Kasumi-1 (cell line): ENCODE results near the gene WWOX.
"Not testable (repeated sequence)": the region's sequence is repeated elsewhere in the genome, so short reads cannot be mapped to it uniquely, and the experiment has no call there.

Source experiments
- DNase-seq, 2 experiments: peaks; one replicate each; lab custom pipeline; 2025; lab: John Stamatoyannopoulos, UW

Gene WWOX

DNA sequence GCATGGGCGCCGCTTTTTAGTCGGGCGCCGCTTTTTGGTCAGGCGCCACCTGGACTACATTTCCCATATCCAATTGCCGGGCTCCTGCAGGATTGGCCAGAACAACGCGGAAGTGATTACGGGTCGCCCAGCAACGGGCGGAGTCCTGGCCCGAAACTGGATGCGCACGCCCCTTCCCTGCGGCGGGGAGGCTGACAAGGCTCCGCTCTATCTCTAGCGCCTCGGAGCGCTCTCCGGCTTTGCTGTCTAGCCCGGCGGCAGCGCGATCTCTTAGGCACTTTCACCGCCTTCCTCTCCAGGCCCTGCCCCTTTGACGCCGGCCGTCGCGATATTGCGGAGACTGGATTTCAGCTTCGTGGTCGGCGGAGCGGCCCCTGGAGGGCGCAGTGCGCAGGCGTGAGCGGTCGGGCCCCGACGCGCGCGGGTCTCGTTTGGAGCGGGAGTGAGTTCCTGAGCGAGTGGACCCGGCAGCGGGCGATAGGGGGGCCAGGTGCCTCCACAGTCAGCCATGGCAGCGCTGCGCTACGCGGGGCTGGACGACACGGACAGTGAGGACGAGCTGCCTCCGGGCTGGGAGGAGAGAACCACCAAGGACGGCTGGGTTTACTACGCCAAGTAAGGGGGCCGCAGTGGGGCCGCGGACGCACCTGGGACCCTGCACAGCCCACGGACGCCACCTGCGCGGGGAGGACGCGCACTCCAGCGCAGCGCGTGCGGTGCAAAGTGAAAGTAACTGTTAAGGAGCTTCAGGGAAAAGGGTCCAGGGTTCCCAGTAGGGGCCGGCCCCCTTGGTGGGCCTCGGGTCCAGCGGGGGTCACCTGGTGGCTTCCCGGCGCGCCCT lies at the start of gene WWOX:
TSS of gene WWOX (plus strand) at position 384 of the 841 bp plus-strand sequence.
- DNase-seq: peak; percentile 98

DNA sequence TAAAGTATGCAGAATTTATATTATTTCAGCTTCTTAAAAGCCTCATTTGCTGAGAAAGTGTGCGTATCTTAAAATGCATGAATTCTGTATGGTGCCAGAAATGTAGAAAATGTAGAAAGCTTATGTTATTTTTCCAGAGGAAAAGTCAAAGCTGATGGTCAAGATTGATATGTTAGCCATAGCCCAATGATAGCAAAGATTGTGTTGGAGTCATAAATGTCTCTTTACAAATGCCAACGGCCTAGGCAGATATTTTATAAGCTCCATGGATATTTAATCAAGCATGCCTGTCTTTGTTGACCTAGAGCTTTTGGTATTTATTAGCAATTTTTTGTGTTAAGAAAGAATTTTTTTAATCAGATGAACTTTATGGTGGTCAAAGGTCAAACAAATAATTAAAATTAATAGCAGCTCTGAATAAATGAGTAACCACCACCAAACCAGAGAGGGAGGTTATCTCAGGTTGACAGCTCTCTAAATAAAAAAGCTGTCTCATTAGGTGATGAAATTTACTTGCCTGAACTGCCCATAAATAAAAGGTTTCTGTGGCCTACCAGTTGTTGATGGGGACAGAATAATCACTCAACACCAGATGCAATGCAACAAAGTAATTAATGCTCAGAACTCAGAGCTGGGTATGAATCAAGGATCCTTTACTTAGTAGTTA lies 48.6 kb upstream of the WWOX start:
- DNase-seq: no peak

DNA sequence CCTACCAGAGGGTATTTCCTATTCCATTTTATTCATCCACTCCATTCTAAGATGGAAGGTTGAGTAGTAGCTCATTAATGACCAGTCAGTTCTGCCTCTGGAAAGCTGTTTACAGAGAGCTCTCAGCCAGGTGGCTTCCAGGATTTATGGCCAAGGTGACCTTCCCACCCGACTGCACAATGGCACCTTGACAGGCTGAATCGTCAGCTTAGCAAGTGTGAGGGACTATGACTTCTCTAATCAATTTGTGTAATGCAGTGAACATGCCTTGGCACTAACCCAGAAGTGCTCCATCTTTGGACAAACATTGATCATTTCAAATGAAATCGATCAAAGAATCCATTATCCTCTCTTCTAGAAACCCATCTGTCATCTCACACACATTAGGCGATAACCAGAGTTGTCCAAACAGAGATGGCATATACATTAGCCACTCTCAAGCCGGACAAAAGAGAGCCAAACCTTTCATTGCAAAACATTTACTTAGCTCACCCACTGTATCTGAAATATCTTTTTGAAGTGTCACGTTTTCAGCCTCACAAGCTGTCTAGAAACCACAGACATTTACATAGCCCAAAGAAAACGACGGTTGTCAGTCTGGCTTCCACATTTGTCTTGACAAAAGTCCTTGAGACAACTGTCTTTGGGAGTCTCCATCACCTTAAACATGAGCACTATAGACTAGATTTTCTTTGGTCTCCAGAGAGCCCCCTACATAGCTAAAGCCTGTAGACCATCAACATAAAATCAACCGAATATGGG lies 41.5 kb upstream of the WWOX start:
- DNase-seq: no peak

DNA sequence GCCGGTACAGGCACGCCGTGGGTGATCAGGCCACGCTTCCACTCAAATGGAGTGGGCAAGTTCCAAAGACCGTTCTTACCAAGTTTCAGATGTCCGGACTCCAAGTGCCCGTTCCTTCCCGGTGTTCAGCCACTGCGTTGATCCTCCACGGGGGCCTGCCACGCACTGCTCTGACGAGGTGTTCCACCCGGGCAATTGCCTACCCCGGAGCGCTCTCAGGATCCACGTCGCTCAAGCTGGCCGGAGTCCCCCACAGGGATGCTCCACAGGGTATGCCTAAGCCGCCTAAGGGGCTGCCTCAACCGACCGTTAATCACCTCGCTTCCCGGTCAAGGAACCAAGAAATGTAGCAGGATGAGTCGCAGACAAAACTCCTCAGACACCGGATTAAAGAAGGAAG lies 39.6 kb upstream of the WWOX start:
- DNase-seq: not testable (repeated sequence)

DNA sequence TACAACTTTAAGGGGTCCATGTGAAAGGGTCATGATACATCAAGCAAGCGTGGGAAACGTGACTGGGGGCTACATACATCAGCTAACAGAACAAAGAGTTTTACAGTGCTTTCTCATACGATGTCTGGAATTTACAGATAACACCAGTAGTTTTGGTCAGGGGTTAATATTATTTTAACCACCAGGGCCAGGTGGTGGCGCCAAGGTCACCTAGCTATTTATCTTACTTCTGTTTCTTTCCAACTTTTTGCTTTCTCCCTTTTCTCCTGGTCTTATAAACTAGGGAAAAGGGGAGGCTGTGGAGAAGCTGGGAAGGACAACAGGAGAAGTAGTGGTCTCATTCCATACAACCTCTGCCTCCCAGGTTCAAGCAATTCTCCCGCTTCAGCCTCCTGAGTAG lies 39.2 kb upstream of the WWOX start:
- no peak for DNase-seq

DNA sequence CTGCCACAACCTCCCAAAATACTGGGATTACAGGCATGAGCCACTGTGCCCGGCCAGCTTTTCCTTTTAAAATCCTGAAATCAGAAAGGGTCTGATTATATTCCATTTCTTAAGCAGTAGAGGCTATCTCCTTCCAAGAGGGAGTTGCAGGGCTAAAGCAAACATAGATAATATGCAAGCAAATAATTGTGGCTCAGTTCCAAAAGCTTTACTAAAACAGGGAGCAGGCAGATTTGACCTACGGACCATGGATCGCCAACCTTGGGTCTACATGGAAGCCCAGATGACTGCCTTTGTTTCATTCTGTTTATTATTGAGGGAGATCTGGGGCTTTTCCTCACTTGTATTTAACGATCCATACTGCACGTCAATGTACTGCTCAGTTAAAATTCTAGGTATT lies 38.6 kb upstream of the WWOX start:
- no peak for DNase-seq

DNA sequence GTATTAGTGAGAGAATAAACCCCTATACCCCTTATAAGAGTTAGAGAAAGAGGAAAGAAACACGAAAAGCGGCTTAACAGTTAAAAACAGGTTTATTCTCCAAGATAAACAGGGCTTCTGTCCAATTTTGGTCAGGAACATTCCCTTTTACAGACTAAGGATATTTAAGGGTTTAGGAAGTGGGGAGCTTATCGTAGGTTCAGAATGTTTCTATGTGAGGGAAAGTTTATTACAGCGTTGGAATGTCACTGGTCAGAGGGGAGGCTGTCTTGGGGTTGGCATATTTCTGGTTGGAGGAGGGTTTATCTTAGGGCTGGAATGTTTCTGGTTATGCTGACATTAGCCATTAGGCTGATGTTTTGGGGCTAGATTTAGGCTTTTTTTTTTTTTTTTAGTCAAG lies 34.1 kb upstream of the WWOX start:
- no peak for DNase-seq

DNA sequence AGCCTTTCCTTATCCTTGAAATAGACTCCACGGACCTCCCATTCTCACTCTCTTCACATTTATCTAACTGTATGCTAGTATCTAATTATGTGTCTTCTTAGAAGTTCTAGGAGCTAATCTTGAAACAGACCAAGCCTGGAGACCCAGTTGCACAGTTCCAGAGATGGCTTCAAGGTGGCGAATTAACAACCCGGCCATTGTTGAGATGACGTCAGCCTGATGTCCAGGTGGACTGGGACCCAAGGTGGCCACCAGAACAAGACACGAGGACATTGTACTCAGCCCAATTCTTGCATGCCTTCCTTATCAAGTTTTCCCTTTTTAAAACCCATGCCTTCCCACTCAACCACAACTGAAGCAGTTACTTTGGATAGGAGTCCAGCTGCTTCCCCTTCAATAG lies 29.5 kb upstream of the WWOX start:
- DNase-seq: no peak

DNA sequence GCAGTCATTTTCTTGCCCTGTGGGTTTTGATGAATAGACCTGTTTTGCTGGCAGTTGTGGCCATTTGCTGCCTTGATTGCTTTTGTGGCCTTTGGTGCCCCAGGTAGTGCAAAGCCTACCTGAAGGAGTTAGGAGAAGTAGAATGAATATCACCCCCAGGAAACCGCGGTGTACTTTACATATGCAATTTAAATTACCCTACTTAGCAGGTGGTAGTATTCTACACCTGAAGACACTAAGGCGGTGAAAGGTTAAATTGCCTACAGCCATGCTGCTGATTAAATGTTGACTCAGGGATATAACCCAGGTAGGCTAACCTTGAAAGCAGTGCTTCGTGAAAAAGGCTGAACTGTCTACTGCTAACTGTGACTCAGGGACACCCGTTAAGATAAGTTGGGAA lies 27.2 kb upstream of the WWOX start:
- DNase-seq: no peak

DNA sequence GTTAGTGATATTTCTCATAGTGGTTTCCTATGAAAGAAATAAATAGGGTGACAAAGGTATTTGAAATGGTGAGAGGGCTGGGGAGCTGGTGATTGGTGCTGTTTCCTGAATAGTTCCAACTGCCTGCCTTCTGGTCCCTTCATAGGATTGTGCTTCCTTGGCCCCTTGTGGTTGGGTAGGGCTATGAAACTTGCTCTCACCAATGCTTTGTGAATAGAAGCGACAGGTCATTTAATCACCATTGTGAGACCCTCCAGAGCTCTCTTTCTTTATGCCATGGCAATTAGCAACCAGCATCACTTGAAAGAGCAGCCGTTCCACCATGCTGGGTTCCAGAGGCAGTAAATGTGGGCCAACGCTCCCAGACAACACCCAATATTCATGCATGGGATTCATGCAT lies 23.7 kb upstream of the WWOX start:
- DNase-seq: no peak

DNA sequence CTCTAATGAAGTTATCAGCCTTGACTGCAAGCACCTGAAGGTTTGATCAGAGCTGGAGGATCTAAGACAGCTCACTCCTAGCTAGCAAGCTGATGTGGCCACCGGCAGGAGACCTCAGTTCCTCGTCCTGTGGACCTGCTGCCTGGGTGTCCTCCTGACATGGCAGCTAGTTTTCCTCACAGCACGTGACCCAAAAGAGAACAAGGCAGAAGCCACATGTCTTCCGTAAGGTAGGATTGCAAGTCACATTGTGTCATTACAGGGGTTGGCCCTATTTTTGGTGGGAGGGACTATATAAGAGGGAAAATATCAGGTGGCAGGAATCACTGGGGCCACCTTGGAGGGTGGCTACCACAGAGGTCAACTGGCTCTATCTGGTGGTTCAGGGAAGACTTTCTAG lies 18.1 kb upstream of the WWOX start:
- no peak for DNase-seq

DNA sequence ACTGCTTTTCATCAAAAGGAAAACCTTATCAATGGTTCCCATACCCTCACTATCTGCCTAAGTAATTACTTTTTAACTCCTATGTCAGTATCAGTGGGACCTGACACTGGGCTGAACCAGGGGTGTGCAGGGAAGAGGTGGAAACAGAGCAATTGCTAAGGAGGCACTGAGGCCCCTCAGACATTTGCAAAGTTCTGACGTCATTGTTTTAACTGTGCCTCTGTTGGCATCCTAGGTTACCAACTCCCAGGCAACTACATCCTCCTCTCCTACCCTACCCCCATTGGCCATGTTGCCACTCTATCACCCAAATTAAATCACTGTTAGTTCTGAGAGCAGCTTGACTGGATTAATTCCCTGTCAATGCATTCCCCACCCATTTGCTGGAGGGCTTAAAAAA lies 8.0 kb upstream of the WWOX start:
- no peak for DNase-seq

DNA sequence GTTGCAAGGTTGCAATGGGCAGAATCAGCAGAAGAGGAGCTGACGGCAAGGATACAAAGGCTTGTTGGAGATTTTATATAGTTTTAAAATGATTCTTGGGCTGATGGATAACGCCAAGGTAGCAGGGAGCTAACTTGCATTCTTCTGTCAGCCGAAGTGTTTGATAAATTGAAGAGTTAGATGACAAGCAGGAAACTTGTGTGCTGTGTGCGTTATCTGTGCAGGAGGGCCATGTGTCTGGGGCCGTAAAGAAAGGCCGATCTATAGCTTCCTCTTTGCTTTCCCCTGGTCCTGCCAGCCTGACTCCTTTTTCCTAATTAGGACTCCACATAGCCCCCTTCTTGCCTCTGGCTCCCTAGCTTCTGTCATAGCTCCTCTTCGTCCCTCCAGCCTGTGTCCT lies 6.7 kb upstream of the WWOX start:
- no peak for DNase-seq

DNA sequence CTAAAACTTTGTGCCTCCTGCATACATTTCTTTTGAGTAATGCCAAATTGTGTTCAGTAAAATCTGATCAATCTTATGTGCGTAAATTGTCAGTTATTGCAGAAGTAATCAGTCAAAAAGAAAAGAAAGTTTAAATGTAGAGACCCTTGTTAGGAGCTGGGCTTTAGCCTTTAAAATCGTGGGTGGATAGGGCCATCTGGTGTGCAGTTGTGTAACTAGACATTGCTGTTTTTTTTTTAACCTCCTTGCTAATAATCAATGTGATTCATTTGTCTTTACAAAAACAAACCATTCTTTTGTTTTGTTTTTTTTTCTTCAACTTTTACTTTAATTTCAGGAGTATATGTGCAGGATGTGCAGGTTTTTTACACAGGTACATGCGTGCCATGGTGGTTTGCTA lies 5.3 kb upstream of the WWOX start:
- peak; percentile 26 to 30 for DNase-seq

DNA sequence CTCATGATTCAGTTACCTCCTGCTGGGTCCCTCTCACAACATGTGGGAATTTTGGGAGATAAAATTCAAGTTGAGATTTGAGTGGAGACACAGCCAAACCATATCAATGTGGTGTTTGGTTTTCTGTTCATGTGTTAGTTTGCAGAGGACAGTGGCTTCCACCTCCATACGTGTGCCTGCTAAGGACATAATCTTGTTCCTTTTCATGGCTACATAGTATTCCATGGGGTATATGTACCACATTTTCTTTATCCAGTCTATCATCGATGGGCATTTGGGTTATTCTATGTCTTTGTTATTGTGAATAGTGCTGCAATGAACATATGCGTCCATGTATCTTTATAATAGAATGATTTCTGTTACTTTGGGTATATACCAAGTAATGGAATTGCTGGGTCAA lies 4.5 kb upstream of the WWOX start:
- no peak for DNase-seq

DNA sequence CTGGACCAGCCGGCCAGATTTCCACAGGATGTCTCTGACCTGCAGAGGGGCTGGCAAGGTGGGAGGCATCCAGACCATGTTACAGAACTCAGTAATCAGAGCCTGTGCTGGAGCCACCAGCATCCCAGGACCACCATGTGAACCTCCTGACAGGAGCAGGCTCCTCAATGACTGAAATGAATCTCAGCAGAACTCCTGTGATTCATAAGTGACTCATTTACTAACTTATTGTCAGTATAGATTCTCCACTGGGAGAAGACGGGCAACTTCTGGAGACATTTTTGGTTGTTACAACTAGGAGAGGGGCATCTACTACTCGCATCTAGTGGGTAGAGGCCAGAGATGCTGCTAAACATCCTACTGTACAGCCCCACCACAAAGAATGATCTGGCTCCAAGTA lies 3.1 kb upstream of the WWOX start:
- DNase-seq: no peak

DNA sequence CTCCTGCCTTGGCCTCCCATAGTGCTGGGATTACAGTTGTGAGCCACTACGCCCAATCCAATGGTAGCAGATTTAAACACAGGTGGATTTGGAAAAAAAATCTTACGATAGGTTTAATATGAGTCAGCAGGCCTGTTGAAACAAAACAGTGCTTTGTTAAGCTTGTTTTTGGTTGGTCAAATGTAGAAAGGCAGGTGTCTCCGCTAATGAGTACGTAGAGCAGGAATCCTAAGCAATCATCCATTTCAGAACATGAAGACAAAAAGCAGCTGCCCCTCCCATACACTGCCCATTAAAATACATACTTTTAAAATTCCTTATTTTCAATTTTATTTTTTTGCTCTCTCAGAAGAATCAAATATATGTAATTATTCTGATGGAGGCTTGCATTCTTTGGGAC lies 1.9 kb upstream of the WWOX start:
- no peak for DNase-seq

DNA sequence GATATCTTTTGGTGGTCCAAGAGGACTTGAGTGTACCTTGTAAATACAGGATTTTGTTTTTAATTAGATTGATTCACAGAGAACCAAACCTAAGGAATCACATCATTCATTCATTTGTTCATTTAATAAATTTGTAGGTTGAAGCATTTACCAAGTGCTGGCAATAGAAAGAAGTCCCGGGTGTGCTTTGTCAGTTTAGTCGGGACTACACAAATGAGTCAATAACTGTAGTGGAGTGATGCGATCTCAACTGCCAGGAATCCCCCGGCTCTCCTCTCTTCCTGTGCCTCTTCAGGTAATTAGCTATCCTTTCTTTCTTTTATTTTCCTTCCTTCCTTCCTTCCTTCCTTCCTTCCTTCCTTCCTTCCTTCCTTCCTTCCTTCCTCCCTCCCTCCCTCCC lies 1.4 kb upstream of the WWOX start:
- no peak for DNase-seq

DNA sequence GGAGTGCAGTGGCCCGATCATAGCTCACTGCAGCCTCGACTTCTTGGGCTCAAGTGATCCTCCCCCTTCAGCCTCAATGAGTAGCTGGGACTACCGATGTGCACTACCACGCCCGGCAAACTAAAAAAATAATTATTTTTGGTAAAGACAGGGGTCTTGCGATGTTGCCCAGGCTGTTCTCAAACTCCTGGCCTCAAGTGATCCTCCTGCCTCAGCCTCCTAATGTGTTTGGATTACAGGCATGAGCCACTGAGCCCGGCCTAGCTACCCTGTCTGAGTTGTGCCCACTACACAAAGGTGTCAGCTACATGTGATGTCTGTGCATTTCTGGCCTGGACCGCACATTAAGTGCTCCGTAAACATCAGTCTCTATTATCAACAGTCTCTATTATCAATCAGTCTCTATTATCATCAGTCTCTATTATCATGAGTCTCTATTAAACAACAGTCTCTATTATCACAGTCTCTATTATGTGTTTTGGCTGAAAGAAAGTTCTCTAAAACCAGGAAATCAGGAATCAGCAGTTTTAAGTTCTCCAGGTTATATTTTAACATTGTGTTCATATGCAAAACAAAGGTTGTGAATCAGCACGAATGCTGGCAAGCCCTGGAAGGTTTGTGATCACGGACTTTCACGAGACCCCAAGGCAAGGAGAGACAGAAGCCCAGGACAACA lies 721 bp upstream of the WWOX start:
- no peak for DNase-seq

DNA sequence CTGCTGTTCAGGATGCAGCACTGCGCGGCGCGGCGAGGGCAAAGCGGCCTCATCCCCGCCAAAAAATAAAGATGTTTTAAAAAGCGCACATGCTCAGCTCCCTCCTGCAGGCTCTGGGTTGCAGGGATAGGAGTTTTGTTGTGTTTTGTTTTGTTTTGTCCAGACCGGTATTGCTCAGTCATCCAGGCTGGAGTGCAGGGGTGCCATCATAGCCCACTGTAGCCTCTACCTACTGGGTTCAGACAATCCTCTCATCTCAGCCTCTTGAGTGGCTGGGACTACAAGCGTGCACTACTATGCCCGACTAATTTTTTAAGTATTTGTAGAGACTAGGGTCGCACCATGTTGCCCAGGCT lies 636 bp downstream of the WWOX start:
- peak; percentile 19 to 39 for DNase-seq

DNA sequence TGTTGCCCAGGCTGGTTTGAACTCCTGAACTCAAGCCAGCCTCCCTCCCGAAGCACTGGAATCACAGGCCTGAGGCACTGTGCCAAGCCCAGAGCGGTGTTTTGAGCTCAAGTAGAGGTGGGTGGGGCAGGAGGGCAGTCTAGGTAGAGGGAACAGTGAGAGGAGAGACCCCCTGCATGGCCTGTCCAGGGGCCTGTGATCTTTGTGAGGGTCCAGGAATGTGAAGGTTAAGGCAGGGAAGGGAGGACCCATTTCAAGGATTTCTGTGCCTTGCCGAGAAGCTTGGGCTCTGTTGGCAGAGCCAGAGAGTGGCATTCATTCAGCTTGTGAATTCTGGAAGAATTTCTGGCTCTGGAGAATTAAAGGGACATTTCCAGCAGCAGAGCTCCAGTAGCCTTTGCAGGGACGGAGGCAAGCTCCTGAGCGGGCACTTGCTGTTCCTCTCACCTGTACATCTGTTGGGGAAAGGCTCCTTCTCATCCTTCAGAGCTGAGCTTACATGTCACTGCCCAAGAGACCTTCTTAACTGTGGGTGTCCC lies 2.7 kb downstream of the WWOX start:
- no peak for DNase-seq

DNA sequence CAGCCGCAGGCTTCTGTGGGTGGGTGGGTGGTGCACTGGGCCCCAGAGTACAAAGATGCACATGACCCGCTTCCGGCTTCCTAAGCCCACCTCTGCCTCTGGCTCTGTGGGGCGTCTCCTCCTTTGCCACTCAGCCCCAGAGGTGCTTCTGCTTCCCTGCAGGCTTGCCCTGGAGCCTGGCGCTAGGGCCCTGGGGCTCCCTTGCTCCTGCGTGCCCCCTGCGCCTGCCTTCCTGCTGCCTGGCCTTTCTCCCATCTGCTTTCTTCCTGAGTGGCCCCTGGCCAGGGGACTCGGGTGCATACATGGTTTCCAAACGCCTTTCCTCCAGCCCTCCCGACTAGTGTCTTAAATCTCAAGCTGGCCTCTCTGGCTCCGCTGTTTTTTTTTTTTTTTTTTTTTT lies 3.4 kb downstream of the WWOX start:
- no peak for DNase-seq
